Vagina (tissue), 2 donors: ENCODE data around the gene CNST. TPM values are rescaled to one million over a fixed set of nuclear protein-coding genes. Genes with fewer than 3 reads are reported as not detected.

Experiments used
- DNase-seq, 2 donors: peaks; one replicate each; pipeline ENCODE4 v3.0.0-alpha.2; 2017; ENCODE audit errors: extremely low spot score in 2 of 2
- H3K27ac ChIP-seq: fragments of 200-600 bp; sonication (generic); one replicate; pipeline ENCODE4 v1.5.1; 2019
- H3K27me3 ChIP-seq: fragments of 200-600 bp; sonication (generic); one replicate; pipeline ENCODE4 v1.5.1; 2019
- H3K36me3 ChIP-seq, 2 donors: fragments of 200-600 bp; sonication (generic); one replicate each; pipeline ENCODE4 v1.5.1; 2017 to 2019
- H3K4me1 ChIP-seq: fragments of 200-600 bp; sonication (generic); one replicate; pipeline ENCODE4 v1.5.1; 2019
- H3K4me3 ChIP-seq, 2 donors: fragments of 200-600 bp; sonication (generic); 1 replicate in 1 of 2; 2 replicates in 1 of 2; pipeline ENCODE4 v1.5.1; 2016 to 2019
- H3K9me3 ChIP-seq: fragments of 200-600 bp; sonication (generic); one replicate; pipeline ENCODE4 v1.5.1; 2019
- POLR2A ChIP-seq, 2 donors: fragments of 450-650 bp; IDR thresholded peaks; one replicate each; pipeline ENCODE4 v1.6.1; 2017; ENCODE audit warnings: antibody characterized with exemption in 2 of 2, mild to moderate bottlenecking in 2 of 2, moderate library complexity in 2 of 2
- POLR2AphosphoS5 ChIP-seq, 2 donors: sonication (generic); formaldehyde crosslinking; IDR thresholded peaks; one replicate each; pipeline ENCODE4 v1.9.0; 2017; ENCODE audit warnings: antibody characterized with exemption in 2 of 2, mild to moderate bottlenecking in 2 of 2, low read depth in 1 of 2; ENCODE audit not compliant: insufficient read depth in 1 of 2
- intact Hi-C: fragments of 100-400 bp; cut with DNase I; formaldehyde crosslinking; loops from one replicate; pipeline ENCODE4 v1.15.1; 2023
- total RNA-seq: library from RNA; depleted of rRNA; stranded (reverse); fragments of >200 nt; gene quantifications from one replicate; pipeline ENCODE4 v1.2.3, GENCODE V29; 2016
- TF ChIP-seq, protein P1 (sequence below), 3 experiments: fragments of 450-650 bp in 2 of 3; fragments of 200-600 bp in 1 of 3; sonication (generic) in 1 of 3; IDR thresholded peaks; one replicate each; pipeline ENCODE4 v1.5.1; 2017 to 2019; ENCODE audit warnings: antibody characterized with exemption in 3 of 3, mild to moderate bottlenecking in 2 of 3, moderate library complexity in 2 of 3

CNST gene
- total RNA-seq, 1 donor from 2014 or later = 20.6 TPM

DNA sequence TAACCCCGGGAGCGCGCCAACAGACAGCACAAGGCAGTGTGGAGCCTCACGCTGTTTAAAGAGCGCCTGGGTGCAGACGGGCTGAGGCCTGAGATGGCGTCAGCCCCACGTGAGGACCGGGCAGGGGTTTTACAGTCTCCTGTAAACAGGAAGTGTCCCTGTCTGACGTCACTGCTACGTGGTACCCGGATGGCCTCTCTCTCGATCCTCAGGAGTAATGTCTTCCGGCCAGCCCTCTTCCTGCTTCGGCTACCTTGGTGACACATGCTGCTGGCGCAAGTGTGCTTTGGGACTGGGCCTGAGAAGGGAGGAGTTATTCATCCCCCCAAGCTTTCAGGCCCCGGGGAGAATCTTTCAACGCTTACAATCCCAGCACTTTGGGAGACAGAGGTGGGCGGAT is 41.2 kb downstream of the CNST start:
- intact Hi-C loops = no loop called here
- Histone ChIP-seq H3K4me3 (no peak overlapping the region), H3K9me3 (no peaks in the 10 kb centered on the region), H3K36me3 (no peaks in the 10 kb centered on the region), H3K27me3 (no peaks in the 10 kb centered on the region), H3K27ac (peak overlapping the region; percentile 26), H3K4me1 (peaks cover 28% of the 10 kb centered on the region)
- TF ChIP-seq POLR2AphosphoS5 (IDR thresholded peaks at IDR 0.05; ENCODE audit: insufficient read depth in 1 of 2, low read depth in 1 of 2) = no peak
- TF ChIP-seq, protein P1, sequence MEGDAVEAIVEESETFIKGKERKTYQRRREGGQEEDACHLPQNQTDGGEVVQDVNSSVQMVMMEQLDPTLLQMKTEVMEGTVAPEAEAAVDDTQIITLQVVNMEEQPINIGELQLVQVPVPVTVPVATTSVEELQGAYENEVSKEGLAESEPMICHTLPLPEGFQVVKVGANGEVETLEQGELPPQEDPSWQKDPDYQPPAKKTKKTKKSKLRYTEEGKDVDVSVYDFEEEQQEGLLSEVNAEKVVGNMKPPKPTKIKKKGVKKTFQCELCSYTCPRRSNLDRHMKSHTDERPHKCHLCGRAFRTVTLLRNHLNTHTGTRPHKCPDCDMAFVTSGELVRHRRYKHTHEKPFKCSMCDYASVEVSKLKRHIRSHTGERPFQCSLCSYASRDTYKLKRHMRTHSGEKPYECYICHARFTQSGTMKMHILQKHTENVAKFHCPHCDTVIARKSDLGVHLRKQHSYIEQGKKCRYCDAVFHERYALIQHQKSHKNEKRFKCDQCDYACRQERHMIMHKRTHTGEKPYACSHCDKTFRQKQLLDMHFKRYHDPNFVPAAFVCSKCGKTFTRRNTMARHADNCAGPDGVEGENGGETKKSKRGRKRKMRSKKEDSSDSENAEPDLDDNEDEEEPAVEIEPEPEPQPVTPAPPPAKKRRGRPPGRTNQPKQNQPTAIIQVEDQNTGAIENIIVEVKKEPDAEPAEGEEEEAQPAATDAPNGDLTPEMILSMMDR (IDR thresholded peaks at IDR 0.05) = no peak
- no peak for TF ChIP-seq POLR2A (IDR thresholded peaks at IDR 0.05)
- DNase-seq = no peak

DNA sequence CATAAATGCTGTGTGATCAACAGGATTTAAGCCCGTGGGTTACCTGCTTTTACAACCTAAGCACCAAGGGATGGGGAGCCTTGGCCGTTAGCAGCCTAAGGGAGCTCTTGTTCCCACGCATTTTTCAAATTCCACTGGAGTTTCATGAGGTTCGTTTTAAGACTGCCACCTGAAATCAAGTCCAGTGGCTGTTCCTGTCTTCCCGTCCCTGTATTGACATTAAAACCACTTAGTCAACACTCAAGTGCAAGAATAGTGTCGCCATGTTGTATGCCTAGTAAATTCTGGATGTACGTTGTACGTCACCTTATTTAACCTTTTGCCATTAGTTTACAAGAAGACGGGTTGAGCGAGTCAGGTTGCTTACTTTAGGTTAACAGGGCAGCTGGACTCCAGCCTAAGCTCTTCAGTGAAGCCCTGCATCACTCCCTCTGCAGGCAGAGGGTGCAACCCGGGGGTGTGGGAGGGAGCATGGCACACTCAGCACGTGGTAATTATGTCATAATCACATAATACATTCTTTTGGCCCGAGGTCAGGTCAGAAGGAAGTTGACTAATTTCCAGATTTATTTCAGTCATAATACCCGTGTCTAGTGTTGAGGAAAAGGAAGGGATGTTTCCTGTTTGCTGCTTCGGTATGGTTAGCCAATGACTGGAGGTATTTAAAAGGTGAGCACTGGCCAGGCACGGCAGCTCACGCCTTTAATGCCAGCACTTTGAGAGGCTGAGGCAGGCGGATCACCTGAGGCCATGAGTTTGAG is 42.5 kb downstream of the CNST start:
- no peak overlapping the region for H3K4me3 ChIP-seq
- TF ChIP-seq, protein P1 (IDR thresholded peaks at IDR 0.05) = no peak
- no peak for TF ChIP-seq POLR2A (IDR thresholded peaks at IDR 0.05)
- TF ChIP-seq POLR2AphosphoS5 (IDR thresholded peaks at IDR 0.05; ENCODE audit: insufficient read depth in 1 of 2, low read depth in 1 of 2) = peak; percentile 59 to 94

DNA sequence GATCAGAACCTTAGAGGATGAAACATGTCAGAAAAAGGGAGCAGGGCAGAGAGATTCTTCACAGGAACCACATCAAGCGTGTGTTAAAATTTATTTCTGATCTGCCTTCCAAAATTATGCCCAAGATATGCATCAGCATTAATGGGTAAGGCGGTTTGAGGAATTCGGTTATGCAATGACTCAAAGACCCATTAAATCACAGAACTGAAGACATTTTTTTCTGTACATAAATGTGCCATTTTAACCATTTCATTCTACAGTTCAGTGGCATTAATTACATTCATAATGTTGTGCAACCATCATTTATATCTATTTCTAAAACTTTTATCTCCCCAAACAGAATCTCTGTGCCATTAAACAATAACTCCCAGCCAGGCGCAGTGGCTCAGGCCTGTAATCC is 43.4 kb downstream of the CNST start:
- DNase-seq = no peak
- Histone ChIP-seq H3K27me3 (no peaks in the 10 kb centered on the region), H3K36me3 (no peaks in the 10 kb centered on the region), H3K27ac (peak overlapping the region; percentile 46), H3K9me3 (no peaks in the 10 kb centered on the region), H3K4me3 (no peak overlapping the region), H3K4me1 (peaks cover 28% of the 10 kb centered on the region)
- TF ChIP-seq, protein P1 (IDR thresholded peaks at IDR 0.05) = no peak
- TF ChIP-seq POLR2AphosphoS5 (IDR thresholded peaks at IDR 0.05; ENCODE audit: insufficient read depth in 1 of 2, low read depth in 1 of 2) (no peak), POLR2A (IDR thresholded peaks at IDR 0.05) (no peak)
- intact Hi-C loops = no loop called here

More for the DNA sequence above, 42.5 kb downstream of the CNST start:
- Histone ChIP-seq H3K36me3 (no peaks in the 10 kb centered on the region), H3K4me1 (peaks cover 28% of the 10 kb centered on the region), H3K27ac (peak overlapping the region; percentile 46), H3K27me3 (no peaks in the 10 kb centered on the region), H3K9me3 (no peaks in the 10 kb centered on the region)
- DNase-seq = no peak
- intact Hi-C loops = no loop called here

DNA sequence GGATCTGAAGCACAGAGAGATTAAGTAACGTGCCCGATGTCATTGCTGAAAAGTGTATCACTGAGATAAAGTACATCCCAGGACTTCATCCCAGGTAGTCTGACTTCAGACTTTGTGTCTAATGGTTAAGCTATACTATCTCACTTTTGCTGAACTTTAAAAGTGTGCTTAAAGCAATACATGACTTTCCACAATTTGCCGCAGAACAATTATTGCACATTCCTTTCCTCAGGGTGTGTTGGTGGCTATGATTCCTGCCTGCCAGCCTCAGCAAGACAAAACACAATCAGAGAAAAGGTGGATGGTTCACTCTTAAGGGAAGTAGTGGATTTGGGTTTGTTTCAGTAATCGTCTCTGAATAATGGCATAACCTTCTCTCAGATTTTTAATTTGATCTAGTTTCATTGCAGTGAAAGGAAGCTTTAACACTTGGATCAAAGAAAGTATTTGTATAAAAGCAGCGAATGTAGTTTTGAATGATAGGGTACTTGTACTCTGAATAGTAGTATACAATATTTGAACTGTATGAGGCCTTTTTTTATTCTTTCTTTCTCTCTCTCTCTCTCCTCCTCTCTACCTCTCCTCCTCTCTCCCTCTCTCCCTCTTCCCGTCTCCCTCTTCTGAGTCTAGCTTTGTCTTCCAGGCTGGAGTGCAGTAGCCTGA is 47.0 kb downstream of the CNST start:
- Histone ChIP-seq H3K27ac (no peak overlapping the region), H3K4me3 (no peak overlapping the region), H3K9me3 (no peaks in the 10 kb centered on the region), H3K36me3 (no peaks in the 10 kb centered on the region), H3K4me1 (peaks cover 49% of the 10 kb centered on the region), H3K27me3 (no peaks in the 10 kb centered on the region)
- no peak for TF ChIP-seq POLR2AphosphoS5 (IDR thresholded peaks at IDR 0.05; ENCODE audit: insufficient read depth in 1 of 2, low read depth in 1 of 2)
- TF ChIP-seq, protein P1 (IDR thresholded peaks at IDR 0.05) = no peak
- TF ChIP-seq POLR2A (IDR thresholded peaks at IDR 0.05) = no peak
- intact Hi-C loops = no loop called here
- no peak for DNase-seq

DNA sequence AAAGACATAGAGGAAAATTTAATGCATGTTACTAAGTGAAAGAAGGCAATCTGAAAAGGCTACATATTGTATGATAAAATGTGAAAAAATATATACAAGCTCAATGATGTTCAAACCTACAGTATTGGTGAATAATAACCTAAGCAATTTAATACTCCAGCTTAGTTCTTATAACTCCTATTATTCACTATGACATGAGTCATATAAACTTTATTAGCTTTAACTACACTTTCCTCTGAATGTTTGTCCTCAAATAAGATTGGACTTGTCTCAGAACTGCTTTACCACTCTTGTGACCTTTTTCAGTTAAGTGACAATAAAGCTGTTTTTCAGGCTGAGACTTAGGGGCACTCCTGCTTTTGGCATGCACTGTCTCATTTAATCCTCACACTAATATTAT is 50.9 kb downstream of the CNST start:
- TF ChIP-seq POLR2AphosphoS5 (IDR thresholded peaks at IDR 0.05; ENCODE audit: insufficient read depth in 1 of 2, low read depth in 1 of 2) (peak in 1 of 2 donors; percentile 8), POLR2A (IDR thresholded peaks at IDR 0.05) (no peak)
- TF ChIP-seq, protein P1 (IDR thresholded peaks at IDR 0.05) = no peak
- DNase-seq = no peak
- Histone ChIP-seq H3K4me1 (peaks cover 27% of the 10 kb centered on the region), H3K27me3 (no peaks in the 10 kb centered on the region), H3K9me3 (no peaks in the 10 kb centered on the region), H3K27ac (no peak overlapping the region), H3K4me3 (no peak overlapping the region), H3K36me3 (peaks cover 0 to 10% of the 10 kb centered on the region in 2 donors)
- intact Hi-C loops = no loop called here
